H1 (cell line): ENCODE data around the gene RAMP3.

Source experiments
- EP300 ChIP-seq, 2 experiments: IDR thresholded peaks; 1 replicate in 1 of 2; 2 replicates in 1 of 2; pipeline ENCODE4 v1.6.1; 2011 to 2012; ENCODE audit warnings: low read depth in 2 of 2, low read length in 2 of 2, mild to moderate bottlenecking in 2 of 2, borderline replicate concordance in 1 of 2, inconsistent platforms in 1 of 2, moderate library complexity in 1 of 2
- KDM4A ChIP-seq: IDR thresholded peaks from one replicate; pipeline ENCODE4 v1.7.1; 2012; ENCODE audit warnings: low read depth, mild to moderate bottlenecking, moderate library complexity, low read length, inconsistent platforms; ENCODE audit not compliant: severe bottlenecking
- ZNF274 ChIP-seq: IDR thresholded peaks from 2 replicates; pipeline ENCODE4 v1.7.0; 2012; ENCODE audit warnings: low read length, borderline replicate concordance; ENCODE audit errors: extremely low read depth
- TF ChIP-seq, protein P1 (sequence below): IDR thresholded peaks from 2 replicates; pipeline ENCODE4 v1.6.1; 2012; ENCODE audit warnings: low read length, inconsistent platforms

DNA sequence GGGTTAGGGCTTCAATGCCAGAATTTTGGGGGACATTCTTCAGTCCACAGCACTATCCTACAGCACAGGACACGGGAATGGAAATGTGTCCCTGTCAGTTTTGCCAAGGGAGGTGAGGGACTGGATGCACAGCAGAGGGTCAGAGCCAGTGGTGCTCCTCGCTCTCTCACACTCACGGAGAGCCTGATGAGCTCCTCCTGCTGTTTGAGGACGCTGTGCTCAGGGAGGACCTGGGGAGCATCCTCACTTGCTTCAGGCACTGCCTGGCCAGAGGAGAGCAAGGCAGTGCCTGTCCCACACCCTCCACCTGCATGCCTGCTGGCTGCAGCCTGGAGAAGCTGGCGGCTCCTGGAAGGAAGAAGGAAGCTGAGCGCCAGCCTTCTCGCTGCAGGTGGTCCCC, 58.6 kb downstream of the RAMP3 start:
- TF ChIP-seq ZNF274 (no peak), KDM4A (no peak), EP300 (IDR thresholded peaks at IDR 0.05; ENCODE audit: borderline replicate concordance in 1 of 2, low read depth in 2 of 2, low read length in 2 of 2) (no peak)
- TF ChIP-seq, protein P1, sequence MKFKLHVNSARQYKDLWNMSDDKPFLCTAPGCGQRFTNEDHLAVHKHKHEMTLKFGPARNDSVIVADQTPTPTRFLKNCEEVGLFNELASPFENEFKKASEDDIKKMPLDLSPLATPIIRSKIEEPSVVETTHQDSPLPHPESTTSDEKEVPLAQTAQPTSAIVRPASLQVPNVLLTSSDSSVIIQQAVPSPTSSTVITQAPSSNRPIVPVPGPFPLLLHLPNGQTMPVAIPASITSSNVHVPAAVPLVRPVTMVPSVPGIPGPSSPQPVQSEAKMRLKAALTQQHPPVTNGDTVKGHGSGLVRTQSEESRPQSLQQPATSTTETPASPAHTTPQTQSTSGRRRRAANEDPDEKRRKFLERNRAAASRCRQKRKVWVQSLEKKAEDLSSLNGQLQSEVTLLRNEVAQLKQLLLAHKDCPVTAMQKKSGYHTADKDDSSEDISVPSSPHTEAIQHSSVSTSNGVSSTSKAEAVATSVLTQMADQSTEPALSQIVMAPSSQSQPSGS: no peak
